PC-3 (cell line): ENCODE data around the gene PPP1CC. TPM values are rescaled to one million over a fixed set of nuclear protein-coding genes. Genes with fewer than 3 reads are reported as not detected.

Experiments
- ATAC-seq: fragments of 200-7000 bp; cut with Tn5 transposase; 2 replicates; pipeline ENCODE4 v1.9.1; 2020; ENCODE audit warnings: mild to moderate bottlenecking, moderate library complexity
- BruUV-seq: library from RNA; stranded (reverse); fragments of 400-500 nt; replicated peaks from 2 replicates; lab custom pipeline; 2021; lab: Mats Ljungman, UMichigan
- CTCF ChIA-PET: fragments of 300-600 bp; sonication (Branson Sonifier 250); formaldehyde crosslinking; loops from one replicate; lab custom pipeline; 2022; ENCODE audit warnings: antibody characterized with exemption; lab: Charles Lee
- POLR2A ChIA-PET: fragments of 300-600 bp; sonication (Branson Sonifier 250); formaldehyde crosslinking; loops from one replicate; lab custom pipeline; 2022; ENCODE audit warnings: antibody characterized with exemption; ENCODE audit not compliant: unreplicated experiment; lab: Charles Lee
- DNase-seq: peaks from one replicate; pipeline ENCODE4 v3.0.0-alpha.2; 2015
- H2AFZ ChIP-seq: fragments of 300-600 bp; sonication (generic); 2 replicates; pipeline ENCODE4 v1.6.0; 2016; ENCODE audit warnings: antibody characterized with exemption, low read length
- H3F3A ChIP-seq: fragments of 300-600 bp; sonication (generic); one replicate; pipeline ENCODE4 v1.6.0; 2017; ENCODE audit warnings: antibody characterized with exemption, low read length, control low read depth, mild to moderate bottlenecking; ENCODE audit not compliant: unreplicated experiment
- H3K27ac ChIP-seq: fragments of 300-600 bp; sonication (generic); 2 replicates; pipeline ENCODE4 v1.5.1; 2016; ENCODE audit warnings: mild to moderate bottlenecking, low read length
- H3K27me3 ChIP-seq: fragments of 300-600 bp; sonication (generic); 2 replicates; pipeline ENCODE4 v1.6.1; 2016; ENCODE audit warnings: low read length, mixed read lengths
- H3K36me3 ChIP-seq: fragments of 300-600 bp; sonication (generic); 2 replicates; pipeline ENCODE4 v1.6.1; 2016; ENCODE audit warnings: low read depth, mixed run types, low read length, mixed read lengths
- H3K4me1 ChIP-seq: fragments of 300-600 bp; sonication (generic); 2 replicates; pipeline ENCODE4 v1.5.1; 2016; ENCODE audit warnings: low read length; ENCODE audit not compliant: insufficient read depth
- H3K4me2 ChIP-seq: fragments of 300-600 bp; sonication (generic); 2 replicates; pipeline ENCODE4 v1.6.0; 2016; ENCODE audit warnings: low read length
- H3K4me3 ChIP-seq: fragments of 300-600 bp; sonication (generic); 2 replicates; pipeline ENCODE4 v1.5.1; 2016; ENCODE audit warnings: mild to moderate bottlenecking, low read length, mixed read lengths
- H3K79me2 ChIP-seq: fragments of 300-600 bp; sonication (generic); 2 replicates; pipeline ENCODE4 v1.6.1; 2017; ENCODE audit warnings: low read length, mixed read lengths
- H3K9ac ChIP-seq: fragments of 300-600 bp; sonication (generic); 2 replicates; pipeline ENCODE4 v1.6.0; 2016; ENCODE audit warnings: mild to moderate bottlenecking, low read length
- H3K9me2 ChIP-seq: fragments of 300-600 bp; sonication (generic); replicated peaks from 2 replicates; pipeline ENCODE4 v1.6.1; 2016; ENCODE audit warnings: mixed run types, low read length, mixed read lengths
- H3K9me3 ChIP-seq: fragments of 300-600 bp; sonication (generic); 2 replicates; pipeline ENCODE4 v1.6.1; 2016; ENCODE audit warnings: low read length, mixed read lengths
- H4K20me1 ChIP-seq: fragments of 300-600 bp; sonication (generic); 2 replicates; pipeline ENCODE4 v1.6.1; 2016; ENCODE audit warnings: low read length, mixed read lengths
- EZH2 ChIP-seq: fragments of 300-600 bp; sonication (generic); IDR thresholded peaks from one replicate; pipeline ENCODE4 v1.6.1; 2017; ENCODE audit warnings: antibody characterized with exemption, mild to moderate bottlenecking, low read length; ENCODE audit not compliant: unreplicated experiment
- EZH2phosphoT487 ChIP-seq: fragments of 300-600 bp; sonication (generic); IDR thresholded peaks from 2 replicates; pipeline ENCODE4 v1.6.1; 2018; ENCODE audit warnings: mild to moderate bottlenecking, antibody characterized with exemption, low read length, borderline replicate concordance
- intact Hi-C: fragments of 100-400 bp; cut with micrococcal nuclease; formaldehyde crosslinking; loops from 2 replicates; pipeline ENCODE4 v1.9.0; 2023
- total RNA-seq: library from RNA; depleted of rRNA; stranded (reverse); fragments of >200 nt; gene quantifications from 2 replicates; pipeline ENCODE4 v1.2.3, GENCODE V29; 2014
- TF ChIP-seq, protein P1 (sequence below): fragments of 300-600 bp; sonication (generic); conservative IDR thresholded peaks from 2 replicates; pipeline ENCODE4 v1.5.1; 2017; ENCODE audit warnings: antibody characterized with exemption, low read depth, mild to moderate bottlenecking, low read length

Gene PPP1CC
- total RNA-seq, 1 experiment from 2014 or later, result 204 TPM

- Histone ChIP-seq H4K20me1 (no peaks in the 10 kb centered on the region), H3K4me1 (no peaks in the 10 kb centered on the region), H3K9me3 (no peaks in the 10 kb centered on the region), H3K9me2 (no peaks in the 10 kb centered on the region), H3K4me2 (no peak overlapping the region), H3K27me3 (no peaks in the 10 kb centered on the region), H3K27ac (no peak overlapping the region), H3K36me3 (no peaks in the 10 kb centered on the region), H3K9ac (no peak overlapping the region), H3F3A (no peaks in the 10 kb centered on the region), H3K4me3 (no peak overlapping the region), H3K79me2 (no peaks in the 10 kb centered on the region), H2AFZ (no peak overlapping the region)
- ChIA-PET CTCF (no interaction called here), POLR2A (no interaction called here)
- DNase-seq (no peak), ATAC-seq (no peak)
- BruUV-seq, result no TSS peak
- intact Hi-C loops, result no loop called here
- TF ChIP-seq EZH2phosphoT487, result no peak
- TF ChIP-seq EZH2, result no peak
- TF ChIP-seq, protein P1, sequence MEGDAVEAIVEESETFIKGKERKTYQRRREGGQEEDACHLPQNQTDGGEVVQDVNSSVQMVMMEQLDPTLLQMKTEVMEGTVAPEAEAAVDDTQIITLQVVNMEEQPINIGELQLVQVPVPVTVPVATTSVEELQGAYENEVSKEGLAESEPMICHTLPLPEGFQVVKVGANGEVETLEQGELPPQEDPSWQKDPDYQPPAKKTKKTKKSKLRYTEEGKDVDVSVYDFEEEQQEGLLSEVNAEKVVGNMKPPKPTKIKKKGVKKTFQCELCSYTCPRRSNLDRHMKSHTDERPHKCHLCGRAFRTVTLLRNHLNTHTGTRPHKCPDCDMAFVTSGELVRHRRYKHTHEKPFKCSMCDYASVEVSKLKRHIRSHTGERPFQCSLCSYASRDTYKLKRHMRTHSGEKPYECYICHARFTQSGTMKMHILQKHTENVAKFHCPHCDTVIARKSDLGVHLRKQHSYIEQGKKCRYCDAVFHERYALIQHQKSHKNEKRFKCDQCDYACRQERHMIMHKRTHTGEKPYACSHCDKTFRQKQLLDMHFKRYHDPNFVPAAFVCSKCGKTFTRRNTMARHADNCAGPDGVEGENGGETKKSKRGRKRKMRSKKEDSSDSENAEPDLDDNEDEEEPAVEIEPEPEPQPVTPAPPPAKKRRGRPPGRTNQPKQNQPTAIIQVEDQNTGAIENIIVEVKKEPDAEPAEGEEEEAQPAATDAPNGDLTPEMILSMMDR, result no peak
Measured at GRCh38 chr12:110782922-110783321, 40.2 kb upstream of the PPP1CC start.

DNA sequence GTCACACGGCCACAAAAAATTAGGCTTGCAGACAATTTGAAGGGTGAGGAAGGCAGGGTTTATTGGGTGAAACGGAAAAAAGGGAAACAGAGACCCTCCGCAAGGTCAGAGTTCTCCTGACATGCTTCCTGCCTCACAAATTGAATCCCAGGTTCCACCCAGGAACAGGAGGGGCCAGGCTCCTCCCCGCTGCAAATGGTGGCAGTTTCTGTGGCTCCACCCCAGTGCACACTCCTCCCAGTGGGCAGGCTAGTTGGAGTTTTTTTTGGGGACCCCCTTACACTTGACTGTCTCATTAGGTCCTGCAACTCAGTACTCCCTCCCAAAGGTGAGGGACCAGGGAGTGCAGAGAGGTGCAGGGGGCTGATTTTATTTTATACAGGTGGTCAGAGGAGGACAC, 39.4 kb upstream of the PPP1CC start:
- Histone ChIP-seq H3K4me2 (no peak overlapping the region), H2AFZ (no peak overlapping the region), H3K36me3 (no peaks in the 10 kb centered on the region), H3K9ac (no peak overlapping the region), H3K4me1 (no peaks in the 10 kb centered on the region), H3K27me3 (no peaks in the 10 kb centered on the region), H3K9me3 (no peaks in the 10 kb centered on the region), H3K79me2 (no peaks in the 10 kb centered on the region), H4K20me1 (no peaks in the 10 kb centered on the region), H3K4me3 (no peak overlapping the region), H3K9me2 (no peaks in the 10 kb centered on the region), H3K27ac (no peak overlapping the region), H3F3A (no peaks in the 10 kb centered on the region)
- TF ChIP-seq EZH2 (no peak), EZH2phosphoT487 (no peak)
- TF ChIP-seq, protein P1, result no peak
- BruUV-seq, result no TSS peak
- DNase-seq (no peak), ATAC-seq (no peak)
- intact Hi-C loops, result no loop called here
- CTCF ChIA-PET, result no interaction called here
- POLR2A ChIA-PET, result interaction anchor here (0.8 kb wide), 1 partner anchor 1507 kb away, joined by 3 read pairs; no protein-coding TSS in a partner anchor

- ATAC-seq (no peak), DNase-seq (no peak)
- H3K4me2 ChIP-seq, result no peak overlapping the region
- no peak overlapping the region for H3K9ac ChIP-seq
- H3K79me2 ChIP-seq, result no peaks in the 10 kb centered on the region
- TF ChIP-seq, protein P1, result no peak
- no peak for TF ChIP-seq EZH2phosphoT487
- intact Hi-C loops, result no loop called here
- H3K27me3 ChIP-seq, result no peaks in the 10 kb centered on the region
- no peak overlapping the region for H3K4me3 ChIP-seq
- H4K20me1 ChIP-seq, result no peaks in the 10 kb centered on the region
- H2AFZ ChIP-seq, result no peak overlapping the region
- ChIA-PET CTCF (no interaction called here), POLR2A (no interaction called here)
- BruUV-seq, result no TSS peak
- H3K27ac ChIP-seq, result no peak overlapping the region
- H3K9me3 ChIP-seq, result no peaks in the 10 kb centered on the region
- no peaks in the 10 kb centered on the region for H3K9me2 ChIP-seq
- H3F3A ChIP-seq, result no peaks in the 10 kb centered on the region
- no peaks in the 10 kb centered on the region for H3K36me3 ChIP-seq
- no peaks in the 10 kb centered on the region for H3K4me1 ChIP-seq
Measured at GRCh38 chr12:110780448-110780847, 37.8 kb upstream of the PPP1CC start.
